Hematopoietic multipotent progenitor cell treated with erythropoietin and hydrocortisone succinate and interleukin-3 and kit ligand, for 6 days (in vitro differentiated cells): ENCODE data around the gene RPL12.

Experiments used
- DNase-seq: peaks from one replicate; pipeline ENCODE4 v3.0.0-alpha.2; 2015

RPL12 gene

GRCh38 chr9:127402401-127403090, 48.7 kb downstream of the RPL12 start:
- no peak for DNase-seq

GRCh38 chr9:127399736-127400269, 51.4 kb downstream of the RPL12 start:
- no peak for DNase-seq

GRCh38 chr9:127398715-127399400, 52.3 kb downstream of the RPL12 start:
- no peak for DNase-seq

- DNase-seq = no peak
These were observed 52.9 kb downstream of the RPL12 start for GRCh38 chr9:127398275-127398647.
